HFFc6 (cell line): Measurements from ENCODE around the gene DIDO1. TPM values are rescaled to one million over a fixed set of nuclear protein-coding genes. Genes with fewer than 3 reads are reported as not detected.
A peak's percentile ranks its signal among the peaks of the same experiment; 100 is the strongest.

Source experiments
- DNase-seq: peaks from one replicate; pipeline ENCODE4 v3.0.0-alpha.2; 2018
- H3K27ac Mint-ChIP-seq: 2 replicates; pipeline ENCODE4 v1.8.0; 2020; ENCODE audit warnings: mild to moderate bottlenecking, mixed read lengths
- H3K27me3 Mint-ChIP-seq: 2 replicates; pipeline ENCODE4 v1.8.0; 2021; ENCODE audit warnings: mild to moderate bottlenecking, moderate library complexity, mixed read lengths; ENCODE audit not compliant: insufficient read depth
- H3K36me3 Mint-ChIP-seq: 2 replicates; pipeline ENCODE4 v1.8.0; 2021; ENCODE audit warnings: low read depth, mixed read lengths
- H3K4me1 Mint-ChIP-seq: 2 replicates; pipeline ENCODE4 v1.8.0; 2020; ENCODE audit warnings: low read depth, mixed read lengths
- H3K4me3 Mint-ChIP-seq: 2 replicates; pipeline ENCODE4 v1.8.0; 2020; ENCODE audit warnings: mild to moderate bottlenecking, moderate library complexity, mixed read lengths
- H3K9me3 Mint-ChIP-seq: 2 replicates; pipeline ENCODE4 v1.8.0; 2020; ENCODE audit warnings: mild to moderate bottlenecking, mixed read lengths
- total RNA-seq, 6 experiments: library from RNA; stranded (reverse); fragmentation: NEBNext Ultra II Directional; extraction: Animal tissue kit (Norgen Biotek cat#: 25700); gene quantifications; 2 replicates in 1 of 6; 3 replicates in 5 of 6; pipeline ENCODE4 v1.2.3, GENCODE V29; 2021
- TF ChIP-seq, protein P1 (sequence below): fragments of 200-600 bp; sonication (generic); IDR thresholded peaks from 2 replicates; pipeline ENCODE4 v1.5.0; 2021; ENCODE audit warnings: antibody characterized with exemption, mild to moderate bottlenecking

DIDO1 gene
- total RNA-seq, 6 experiments from 2014 or later: 31.9 to 36.1 (median 34.8) TPM

DNA sequence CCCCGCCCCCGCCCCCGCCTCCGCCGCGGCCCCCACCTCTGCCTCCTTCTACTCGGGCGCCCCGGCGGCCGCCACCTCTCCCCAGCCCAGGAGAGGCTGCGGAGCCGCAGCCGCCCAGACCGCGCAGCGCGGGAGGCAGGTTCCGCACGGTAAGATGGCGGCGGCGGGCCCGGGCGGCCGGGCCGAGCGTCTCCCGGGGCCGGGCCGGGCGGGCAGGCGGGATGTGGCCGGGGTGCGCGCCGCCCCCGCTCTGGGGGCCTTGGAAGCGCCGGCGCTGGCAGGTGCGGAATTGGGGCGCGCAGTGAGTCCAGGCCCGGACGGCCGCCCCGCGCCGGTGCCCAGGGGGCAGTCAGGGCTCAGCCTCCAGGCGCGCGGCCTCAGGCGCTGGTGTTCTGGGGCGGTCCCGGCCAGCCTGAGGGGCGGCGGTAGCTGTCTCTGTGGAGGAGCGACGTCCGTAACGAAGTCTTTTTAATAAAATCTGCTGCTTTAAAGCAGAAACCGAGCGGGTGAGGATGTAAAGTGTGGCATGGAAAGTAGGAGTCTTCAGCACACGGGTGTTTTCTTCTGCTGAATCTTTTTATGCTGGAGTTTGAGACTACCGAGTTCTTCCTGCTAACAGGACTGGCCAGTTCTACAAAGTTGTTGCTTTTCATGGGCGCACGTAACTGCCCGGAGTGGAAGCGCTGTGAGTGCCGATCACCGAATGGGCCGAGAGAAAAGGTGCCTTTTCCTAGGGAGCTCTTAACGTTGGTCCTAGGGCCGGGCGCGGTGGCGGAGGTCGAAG lies 12.0 kb upstream of the DIDO1 start, which contains the start of gene GID8:
GID8 (plus strand) TSS at position 43 of the 784 bp plus-strand sequence. CDS start 3,356 bp downstream, outside the sequence.
- peak within 1 kb of the TSS; percentile 97 for H3K4me3 Mint-ChIP-seq
- H3K36me3 Mint-ChIP-seq: peaks cover 32% of the 10 kb centered on the region
- H3K9me3 Mint-ChIP-seq: no peaks in the 10 kb centered on the region
- TF ChIP-seq, protein P1, sequence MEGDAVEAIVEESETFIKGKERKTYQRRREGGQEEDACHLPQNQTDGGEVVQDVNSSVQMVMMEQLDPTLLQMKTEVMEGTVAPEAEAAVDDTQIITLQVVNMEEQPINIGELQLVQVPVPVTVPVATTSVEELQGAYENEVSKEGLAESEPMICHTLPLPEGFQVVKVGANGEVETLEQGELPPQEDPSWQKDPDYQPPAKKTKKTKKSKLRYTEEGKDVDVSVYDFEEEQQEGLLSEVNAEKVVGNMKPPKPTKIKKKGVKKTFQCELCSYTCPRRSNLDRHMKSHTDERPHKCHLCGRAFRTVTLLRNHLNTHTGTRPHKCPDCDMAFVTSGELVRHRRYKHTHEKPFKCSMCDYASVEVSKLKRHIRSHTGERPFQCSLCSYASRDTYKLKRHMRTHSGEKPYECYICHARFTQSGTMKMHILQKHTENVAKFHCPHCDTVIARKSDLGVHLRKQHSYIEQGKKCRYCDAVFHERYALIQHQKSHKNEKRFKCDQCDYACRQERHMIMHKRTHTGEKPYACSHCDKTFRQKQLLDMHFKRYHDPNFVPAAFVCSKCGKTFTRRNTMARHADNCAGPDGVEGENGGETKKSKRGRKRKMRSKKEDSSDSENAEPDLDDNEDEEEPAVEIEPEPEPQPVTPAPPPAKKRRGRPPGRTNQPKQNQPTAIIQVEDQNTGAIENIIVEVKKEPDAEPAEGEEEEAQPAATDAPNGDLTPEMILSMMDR: no peak
- peaks cover 33% of the 10 kb centered on the region for H3K4me1 Mint-ChIP-seq
- peak within 1 kb of the TSS; percentile 94 for H3K27ac Mint-ChIP-seq
- H3K27me3 Mint-ChIP-seq: peaks cover 3% of the 10 kb centered on the region
- peak; percentile 25 for DNase-seq

DNA sequence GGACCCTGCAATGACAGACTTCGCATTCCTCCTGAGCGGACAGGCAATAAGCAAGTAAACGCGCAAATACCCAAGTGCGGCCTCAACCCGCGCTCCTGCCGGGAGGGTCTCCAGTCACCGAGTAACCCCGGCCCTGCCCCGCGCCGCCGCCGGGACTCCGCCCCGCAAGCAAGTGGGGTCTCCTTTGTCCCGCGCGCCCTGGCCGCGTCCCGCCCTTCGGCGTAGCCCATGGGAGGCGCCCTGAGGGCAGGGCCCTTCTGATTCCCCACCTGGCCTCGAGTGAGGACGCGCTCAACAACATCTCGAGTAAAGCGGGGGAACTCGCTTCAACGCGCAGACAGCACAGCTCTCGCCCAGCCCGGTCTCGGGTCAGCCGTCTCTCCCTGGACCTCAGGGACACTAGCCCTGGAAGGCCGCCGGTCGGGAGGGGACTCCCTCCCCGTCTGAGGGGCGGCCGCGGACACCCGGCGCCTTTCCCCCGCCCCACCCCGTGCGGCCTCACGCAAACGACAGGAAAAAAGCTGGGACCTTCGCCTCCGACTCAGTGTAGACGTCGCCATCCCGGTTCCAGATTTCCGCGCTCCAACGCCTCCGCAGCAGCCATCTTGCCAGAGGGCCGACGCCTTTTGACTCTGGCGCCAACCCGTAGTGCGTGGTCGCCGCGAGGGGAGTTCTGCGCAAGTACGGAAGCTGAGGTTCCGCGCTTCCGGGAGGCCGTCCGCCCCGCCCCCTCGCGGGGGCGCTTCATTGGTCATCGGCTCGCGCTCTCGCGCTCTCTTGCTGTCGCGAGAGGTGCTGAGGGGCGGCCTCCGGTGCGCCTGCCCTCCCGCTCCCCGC lies 11.2 kb upstream of the DIDO1 start:
- TF ChIP-seq, protein P1: no peak
- Mint-ChIP-seq H3K27ac (peak overlapping the region; percentile 94), H3K4me1 (peaks cover 33% of the 10 kb centered on the region), H3K36me3 (peaks cover 34% of the 10 kb centered on the region), H3K9me3 (no peaks in the 10 kb centered on the region), H3K4me3 (no peak overlapping the region), H3K27me3 (peaks cover 3% of the 10 kb centered on the region)
- peak; percentile 94 for DNase-seq

DNA sequence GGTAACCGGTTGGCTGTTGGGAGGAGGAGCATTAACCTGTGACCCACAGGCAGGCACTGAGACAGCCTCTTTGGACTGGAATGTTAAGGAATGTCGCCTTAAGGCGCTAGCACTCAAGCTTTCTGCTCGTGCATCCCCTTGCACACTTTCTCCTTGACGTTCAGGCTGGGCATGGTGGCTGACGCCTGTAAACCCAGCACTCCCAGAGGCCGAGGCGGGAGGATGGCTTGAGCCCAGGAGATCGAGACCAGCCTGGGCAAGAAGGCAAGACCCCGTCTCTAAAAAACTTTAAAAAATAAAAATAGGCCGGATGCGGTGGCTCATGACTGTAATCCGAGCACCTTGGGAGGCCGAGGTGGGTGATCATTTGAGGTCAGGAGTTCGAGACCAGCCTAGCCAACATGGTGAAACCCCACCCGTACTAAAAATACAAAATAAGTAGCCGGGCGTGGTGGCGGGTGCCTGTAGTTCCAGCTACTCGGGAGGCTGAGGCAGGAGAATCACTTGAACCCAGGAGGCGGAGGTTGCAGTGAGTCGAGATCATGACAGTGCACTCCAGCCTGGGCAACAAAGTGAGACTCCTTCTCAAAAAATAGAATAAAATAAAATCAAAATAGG lies 9.8 kb upstream of the DIDO1 start:
- Mint-ChIP-seq H3K4me1 (peaks cover 27% of the 10 kb centered on the region), H3K4me3 (no peak overlapping the region), H3K9me3 (no peaks in the 10 kb centered on the region), H3K36me3 (peaks cover 27% of the 10 kb centered on the region), H3K27ac (no peak overlapping the region; the same call in 1 of the 2 replicates), H3K27me3 (peaks cover 3% of the 10 kb centered on the region)
- DNase-seq: no peak
- TF ChIP-seq, protein P1: no peak

DNA sequence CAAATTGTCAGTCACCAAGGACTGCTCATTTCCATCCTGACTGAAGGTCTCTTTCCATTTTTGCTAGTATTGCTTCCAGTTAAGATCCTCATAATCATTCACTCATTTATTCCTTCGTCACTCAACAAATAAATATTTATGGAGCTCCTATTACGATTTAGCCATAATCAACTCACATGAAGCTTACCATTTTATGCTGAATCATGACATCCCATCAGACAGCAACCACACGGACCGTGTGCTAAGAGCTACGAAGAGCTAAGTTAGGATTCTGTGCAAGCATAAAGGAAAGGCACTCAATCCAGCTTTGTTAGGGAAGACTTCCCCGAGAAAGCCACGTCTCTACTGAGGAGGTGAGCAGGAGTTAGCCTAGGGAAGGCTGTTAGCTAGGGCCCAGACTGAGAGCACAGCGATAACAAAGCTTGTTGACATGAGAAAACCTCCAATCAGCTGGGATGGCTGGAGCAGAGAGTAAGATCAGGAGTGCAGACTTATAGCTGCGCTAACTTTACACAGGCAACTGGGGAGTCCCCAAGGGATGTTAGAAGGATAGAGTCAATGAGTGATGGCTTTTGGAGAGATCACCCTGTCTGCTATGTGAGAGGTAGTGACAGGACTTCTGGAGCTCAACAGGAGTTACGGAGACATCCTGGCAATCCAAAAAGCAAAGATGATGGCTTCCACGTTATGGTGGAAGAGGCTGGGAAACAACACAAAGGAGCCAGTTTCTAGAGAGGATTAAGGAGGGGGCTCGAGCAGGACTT lies 9.1 kb upstream of the DIDO1 start:
- DNase-seq: no peak
- Mint-ChIP-seq H3K9me3 (no peaks in the 10 kb centered on the region), H3K4me1 (peaks cover 34% of the 10 kb centered on the region), H3K27me3 (peaks cover 3% of the 10 kb centered on the region), H3K27ac (no peak overlapping the region), H3K36me3 (peaks cover 27% of the 10 kb centered on the region), H3K4me3 (no peak overlapping the region)
- TF ChIP-seq, protein P1: no peak

DNA sequence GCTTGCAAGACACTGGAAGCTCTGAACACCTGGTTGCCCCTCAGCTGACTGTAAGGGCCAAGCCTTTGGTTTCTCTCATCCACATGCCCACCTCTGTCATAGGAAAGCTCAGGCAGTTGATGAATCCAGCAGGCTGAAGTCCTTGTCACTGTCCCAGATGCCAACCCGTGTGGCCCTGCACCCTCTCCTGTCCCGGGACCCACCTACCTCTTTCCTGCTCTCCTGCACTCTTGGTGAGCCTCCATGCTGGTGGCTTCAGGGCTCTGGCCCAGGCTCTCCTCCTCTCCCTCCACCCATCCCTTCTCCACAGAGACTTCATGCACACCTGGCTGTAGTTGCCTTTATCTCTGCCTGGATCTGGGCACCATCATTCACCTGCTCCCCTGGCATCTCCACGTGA lies 7.7 kb upstream of the DIDO1 start:
- Mint-ChIP-seq H3K4me1 (peaks cover 35% of the 10 kb centered on the region), H3K4me3 (no peak overlapping the region), H3K9me3 (no peaks in the 10 kb centered on the region), H3K27ac (no peak overlapping the region), H3K27me3 (peaks cover 3% of the 10 kb centered on the region), H3K36me3 (peaks cover 18% of the 10 kb centered on the region)
- no peak for DNase-seq
- TF ChIP-seq, protein P1: no peak
